ENCODE results near the gene GAL3ST2.

DNA sequence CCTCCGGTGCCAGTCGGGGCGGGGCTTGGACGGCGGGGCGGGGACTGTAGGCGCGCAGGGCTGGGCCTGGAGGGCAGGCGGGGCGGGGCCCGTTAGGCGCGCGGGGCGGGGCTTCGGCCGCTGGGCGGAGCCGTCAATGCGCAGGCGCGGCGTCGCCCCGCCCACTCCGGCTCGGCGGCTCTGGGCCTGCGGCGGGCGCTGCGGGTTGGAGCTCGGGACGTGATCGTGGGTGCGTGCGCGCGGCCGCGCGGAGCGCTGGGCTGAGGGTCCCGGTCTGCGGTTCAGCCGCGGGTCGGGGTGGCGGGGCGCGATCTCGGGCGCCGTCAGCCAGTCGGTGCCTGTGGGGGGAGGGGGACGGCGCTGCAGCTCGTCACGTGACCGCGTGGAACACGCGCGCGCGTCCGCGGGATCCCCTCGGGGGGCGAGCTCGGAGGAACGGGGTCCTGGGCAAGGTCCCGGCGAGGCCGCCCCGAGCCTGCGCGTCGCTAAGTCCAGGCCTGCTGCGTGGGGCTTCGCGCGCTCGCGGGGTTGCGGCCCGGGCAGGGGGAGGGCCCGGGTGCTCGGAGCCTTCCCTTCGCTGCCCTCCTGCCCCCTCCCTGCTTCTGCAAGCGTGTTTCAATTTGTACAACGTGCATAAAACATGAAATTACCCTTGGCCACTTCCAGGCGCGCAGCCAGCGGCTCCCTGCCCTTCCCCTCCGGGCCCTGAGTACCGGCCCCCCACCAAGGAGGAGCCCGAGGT lies 42.0 kb upstream of the GAL3ST2 start, which contains the start of gene D2HGDH:
- TF ChIP-seq, protein P1, sequence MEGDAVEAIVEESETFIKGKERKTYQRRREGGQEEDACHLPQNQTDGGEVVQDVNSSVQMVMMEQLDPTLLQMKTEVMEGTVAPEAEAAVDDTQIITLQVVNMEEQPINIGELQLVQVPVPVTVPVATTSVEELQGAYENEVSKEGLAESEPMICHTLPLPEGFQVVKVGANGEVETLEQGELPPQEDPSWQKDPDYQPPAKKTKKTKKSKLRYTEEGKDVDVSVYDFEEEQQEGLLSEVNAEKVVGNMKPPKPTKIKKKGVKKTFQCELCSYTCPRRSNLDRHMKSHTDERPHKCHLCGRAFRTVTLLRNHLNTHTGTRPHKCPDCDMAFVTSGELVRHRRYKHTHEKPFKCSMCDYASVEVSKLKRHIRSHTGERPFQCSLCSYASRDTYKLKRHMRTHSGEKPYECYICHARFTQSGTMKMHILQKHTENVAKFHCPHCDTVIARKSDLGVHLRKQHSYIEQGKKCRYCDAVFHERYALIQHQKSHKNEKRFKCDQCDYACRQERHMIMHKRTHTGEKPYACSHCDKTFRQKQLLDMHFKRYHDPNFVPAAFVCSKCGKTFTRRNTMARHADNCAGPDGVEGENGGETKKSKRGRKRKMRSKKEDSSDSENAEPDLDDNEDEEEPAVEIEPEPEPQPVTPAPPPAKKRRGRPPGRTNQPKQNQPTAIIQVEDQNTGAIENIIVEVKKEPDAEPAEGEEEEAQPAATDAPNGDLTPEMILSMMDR (IDR thresholded peaks at IDR 0.05; ENCODE audit: borderline replicate concordance, extremely low read depth, low read length, poor library complexity, severe bottlenecking) = no peak
- TF ChIP-seq EZH2 (IDR thresholded peaks at IDR 0.05; ENCODE audit: borderline replicate concordance, low read depth, low read length, severe bottlenecking) = no peak
